KBM-7 (cell line): ENCODE results near the gene SPRYD3.
"Not testable (repeated sequence)": the region's sequence is repeated elsewhere in the genome, so short reads cannot be mapped to it uniquely, and the experiment has no call there.

Experiments used
- DNase-seq: peaks from one replicate; pipeline ENCODE4 v3.0.0-alpha.2; 2015
- in situ Hi-C: fragments of 300-500 bp; cut with MboI; formaldehyde crosslinking; loops from 2 replicates; pipeline ENCODE4 v1.14.3; 2020; ENCODE audit warnings: low sequenced_read_pairs, low pct_unique_long_range_greater_than_20kb, mixed read lengths

The SPRYD3 gene

GRCh38 chr12:53044896-53045695, 34.1 kb downstream of the SPRYD3 start:
- no peak for DNase-seq
- in situ Hi-C loops = no loop called here

GRCh38 chr12:53044052-53044581, 35.1 kb downstream of the SPRYD3 start:
- in situ Hi-C loops = no loop called here
- DNase-seq = no peak

GRCh38 chr12:53042607-53043454, 36.4 kb downstream of the SPRYD3 start:
- DNase-seq = no peak
- in situ Hi-C loops = no loop called here

- in situ Hi-C loops = no loop called here
- no peak for DNase-seq
These were observed 39.3 kb downstream of the SPRYD3 start for GRCh38 chr12:53039851-53040250.

- no peak for DNase-seq
- in situ Hi-C loops = no loop called here
These were observed 42.4 kb downstream of the SPRYD3 start for GRCh38 chr12:53036802-53037201.

- DNase-seq = no peak
- in situ Hi-C loops = no loop called here
These were observed 44.7 kb downstream of the SPRYD3 start for GRCh38 chr12:53034459-53034858.

- in situ Hi-C loops, DNase-seq: not testable (repeated sequence)
These were observed 45.4 kb downstream of the SPRYD3 start for GRCh38 chr12:53033832-53034231.

GRCh38 chr12:53031616-53032015, 47.6 kb downstream of the SPRYD3 start:
- in situ Hi-C loops = no loop called here
- no peak for DNase-seq

GRCh38 chr12:53027014-53027413, 52.2 kb downstream of the SPRYD3 start:
- in situ Hi-C loops, DNase-seq: not testable (repeated sequence)

- no peak for DNase-seq
- in situ Hi-C loops = no loop called here
These were observed 53.9 kb downstream of the SPRYD3 start for GRCh38 chr12:53025250-53025649.

GRCh38 chr12:53014709-53015108, 64.5 kb downstream of the SPRYD3 start:
- no peak for DNase-seq
- in situ Hi-C loops = no loop called here
